Fibroblast of skin of back (primary cell): Measurements from ENCODE around the gene SLC22A5.

Source experiments
- DNase-seq: peaks from one replicate; pipeline ENCODE4 v3.0.0-alpha.2; 2013

SLC22A5 gene

DNA sequence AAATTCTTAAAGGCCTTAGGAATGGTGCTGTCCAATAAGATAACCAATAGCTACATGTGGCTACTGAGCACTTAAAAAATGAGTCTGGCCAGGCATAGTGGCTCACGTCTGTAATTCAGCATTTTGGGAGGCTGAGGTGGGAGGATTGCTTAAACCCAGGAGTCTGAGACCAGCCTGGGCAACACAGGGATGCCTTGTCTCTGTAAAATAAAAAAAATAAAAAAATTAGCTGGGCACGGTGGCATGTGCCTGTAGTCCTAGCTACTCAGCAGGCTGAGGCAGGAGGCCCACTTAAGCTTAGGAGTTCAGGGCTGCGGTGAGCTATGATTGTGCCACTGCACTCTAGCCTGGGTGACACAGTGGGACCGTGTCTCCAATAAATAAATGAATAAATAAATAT is 1.3 kb upstream of the SLC22A5 start:
- DNase-seq = no peak

DNA sequence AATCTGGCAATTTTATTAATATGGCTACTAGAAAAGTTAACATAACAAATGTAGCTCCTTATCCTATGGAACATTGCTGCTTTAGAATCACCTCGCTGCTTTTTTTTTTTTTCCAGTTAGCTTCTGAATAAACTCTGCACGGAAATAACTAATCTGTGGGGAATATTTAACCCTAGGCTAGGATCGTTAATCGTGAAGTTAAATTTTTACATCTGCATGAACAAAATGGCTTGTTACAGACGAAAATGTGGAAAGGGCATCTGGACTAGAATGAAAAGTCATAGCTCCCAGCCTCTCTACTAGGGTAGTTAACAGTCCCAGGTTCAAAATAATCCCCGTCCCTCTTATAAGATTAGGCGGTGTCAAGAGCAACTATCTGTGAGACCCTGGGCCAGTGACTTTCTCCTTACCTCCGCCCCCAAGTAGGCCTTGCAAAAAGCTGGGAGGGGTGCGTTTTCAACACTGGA is 470 bp upstream of the SLC22A5 start:
- no peak for DNase-seq

DNA sequence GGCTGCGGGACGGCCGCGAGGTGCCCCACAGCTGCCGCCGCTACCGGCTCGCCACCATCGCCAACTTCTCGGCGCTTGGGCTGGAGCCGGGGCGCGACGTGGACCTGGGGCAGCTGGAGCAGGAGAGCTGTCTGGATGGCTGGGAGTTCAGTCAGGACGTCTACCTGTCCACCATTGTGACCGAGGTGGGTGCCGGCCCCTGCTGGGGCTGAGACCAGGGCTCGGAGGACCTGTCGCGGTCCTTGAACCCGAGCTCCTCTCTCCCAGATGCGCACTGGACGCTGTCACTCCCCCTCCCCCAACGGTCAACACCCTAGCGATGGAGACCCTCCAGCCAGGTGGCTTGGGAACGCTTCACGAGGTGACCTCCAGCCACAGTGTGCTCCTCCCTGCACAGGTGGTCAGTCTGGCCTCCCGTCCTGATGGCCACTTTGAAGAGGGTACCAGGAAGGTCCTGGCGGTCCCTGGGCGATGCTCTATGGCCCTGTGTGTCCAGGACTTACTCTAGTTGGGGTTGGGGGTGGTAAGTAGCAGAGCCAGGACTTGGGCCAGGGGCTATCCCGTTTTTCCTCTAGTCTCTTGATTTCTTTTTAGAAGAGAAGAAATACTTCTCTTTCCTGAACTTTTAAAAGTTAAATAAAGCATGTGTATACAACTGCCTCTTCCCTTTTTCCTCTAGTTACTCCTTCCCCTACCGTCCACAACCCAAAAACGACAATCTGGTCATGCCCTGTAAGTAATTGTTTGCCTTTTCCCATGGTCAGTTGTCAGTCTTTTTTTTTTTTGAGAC is 866 bp downstream of the SLC22A5 start:
- DNase-seq = no peak

DNA sequence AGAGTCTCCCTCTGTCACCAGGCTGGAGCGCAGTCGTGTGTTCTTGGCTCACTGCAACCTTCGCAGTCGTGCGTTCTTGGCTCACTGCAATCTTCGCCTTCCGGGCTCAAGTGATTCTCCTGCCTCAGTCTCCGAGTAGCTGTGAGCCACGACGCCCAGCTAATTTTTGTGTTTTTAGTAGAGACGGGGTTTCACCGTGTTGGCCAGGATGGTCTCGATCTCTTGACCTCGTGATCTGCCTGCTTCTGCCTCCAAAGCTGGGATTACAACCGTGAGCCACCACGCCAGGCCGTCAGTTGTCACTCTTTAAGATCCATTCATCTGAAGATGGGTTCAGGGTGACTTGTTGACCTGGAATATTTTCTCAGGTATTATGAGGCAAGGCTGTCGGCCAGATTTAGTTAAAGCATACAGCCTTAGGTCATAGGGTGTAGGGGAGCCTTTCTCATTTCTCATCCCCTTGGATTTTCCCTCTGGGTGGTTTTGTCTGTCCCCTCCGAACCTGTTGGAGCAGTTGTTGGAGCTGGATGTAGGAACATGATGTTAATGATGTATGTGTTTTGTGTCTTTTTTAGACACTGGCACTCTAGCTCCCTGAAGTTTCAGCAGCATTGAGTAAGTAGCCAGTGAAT is 1.6 kb downstream of the SLC22A5 start:
- no peak for DNase-seq

DNA sequence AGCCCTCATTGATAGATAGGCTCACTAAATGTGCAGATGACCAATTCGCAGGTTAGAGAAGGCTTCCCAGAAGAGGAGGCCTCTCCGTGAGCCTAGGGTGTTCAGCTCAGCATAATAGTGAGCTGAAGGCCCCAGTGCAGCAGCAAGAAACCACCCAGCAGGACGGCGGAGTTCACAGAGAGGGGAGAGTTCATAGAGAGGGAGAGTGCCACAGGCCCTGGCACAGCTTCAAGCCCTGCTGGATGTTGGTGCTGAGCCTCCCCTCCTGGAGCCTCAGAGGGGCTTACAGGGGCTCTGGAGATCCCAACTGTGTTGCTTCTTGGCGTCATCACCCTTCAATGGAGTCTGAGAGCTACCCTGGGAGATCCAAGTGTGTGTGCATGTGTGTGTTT is 2.1 kb downstream of the SLC22A5 start:
- no peak for DNase-seq

DNA sequence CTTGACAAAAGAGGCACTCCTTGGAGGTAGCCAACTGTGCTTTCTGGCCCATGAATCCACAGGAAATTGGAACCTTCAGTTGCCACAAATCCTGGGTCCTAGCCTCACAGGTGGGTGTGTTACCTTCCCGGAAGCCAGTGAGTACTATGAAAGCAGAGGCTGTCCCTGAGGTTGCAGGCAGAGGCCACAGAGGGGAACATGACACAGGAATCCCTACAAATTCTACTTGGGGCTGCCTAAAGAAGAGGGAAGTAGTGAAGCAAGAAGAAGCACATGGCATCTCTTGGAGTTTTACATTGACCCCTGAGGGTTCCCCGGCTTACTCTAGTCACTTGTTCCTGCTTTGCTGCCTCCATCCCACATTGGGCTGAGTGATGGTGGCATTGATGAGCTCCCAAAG is 2.6 kb downstream of the SLC22A5 start:
- no peak for DNase-seq

DNA sequence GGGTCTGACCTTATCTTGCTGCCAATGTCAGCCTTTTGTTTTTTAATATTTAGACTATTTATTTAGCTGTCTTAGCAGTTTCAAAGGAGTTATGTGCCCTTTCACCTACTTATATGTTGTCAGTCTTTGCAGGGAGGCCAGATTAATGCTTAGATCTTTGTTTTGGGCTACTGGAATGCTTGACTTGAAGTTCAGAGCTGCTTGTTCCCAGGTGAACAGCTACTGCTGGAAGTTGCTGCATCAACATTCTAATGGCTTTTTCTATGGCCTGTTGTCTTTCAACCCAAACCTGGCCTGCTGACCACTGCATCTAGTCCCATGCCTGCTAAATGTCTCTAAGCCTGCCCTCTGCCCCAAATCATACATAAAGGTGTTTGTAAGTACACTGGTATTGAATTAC is 3.0 kb downstream of the SLC22A5 start:
- no peak for DNase-seq

DNA sequence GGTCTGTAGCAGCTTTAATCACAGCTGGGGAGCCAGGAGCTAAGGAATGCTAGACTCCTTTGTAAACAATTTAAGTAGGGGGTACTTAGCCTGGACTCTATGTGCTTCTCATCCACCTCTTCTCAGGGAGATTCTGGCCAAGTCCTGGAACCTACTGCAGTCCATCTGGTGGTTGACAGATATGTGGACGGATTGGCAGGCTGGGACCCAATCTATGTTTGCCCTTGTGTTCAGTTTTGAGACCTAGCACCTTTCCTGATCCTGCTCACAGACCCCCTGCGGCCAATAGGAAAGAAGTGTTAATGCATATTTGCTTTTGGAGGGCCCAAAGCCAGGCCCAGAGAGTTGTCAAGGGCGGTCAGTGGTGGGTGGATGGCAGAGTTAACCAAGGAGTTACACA is 6.4 kb downstream of the SLC22A5 start:
- DNase-seq = no peak

DNA sequence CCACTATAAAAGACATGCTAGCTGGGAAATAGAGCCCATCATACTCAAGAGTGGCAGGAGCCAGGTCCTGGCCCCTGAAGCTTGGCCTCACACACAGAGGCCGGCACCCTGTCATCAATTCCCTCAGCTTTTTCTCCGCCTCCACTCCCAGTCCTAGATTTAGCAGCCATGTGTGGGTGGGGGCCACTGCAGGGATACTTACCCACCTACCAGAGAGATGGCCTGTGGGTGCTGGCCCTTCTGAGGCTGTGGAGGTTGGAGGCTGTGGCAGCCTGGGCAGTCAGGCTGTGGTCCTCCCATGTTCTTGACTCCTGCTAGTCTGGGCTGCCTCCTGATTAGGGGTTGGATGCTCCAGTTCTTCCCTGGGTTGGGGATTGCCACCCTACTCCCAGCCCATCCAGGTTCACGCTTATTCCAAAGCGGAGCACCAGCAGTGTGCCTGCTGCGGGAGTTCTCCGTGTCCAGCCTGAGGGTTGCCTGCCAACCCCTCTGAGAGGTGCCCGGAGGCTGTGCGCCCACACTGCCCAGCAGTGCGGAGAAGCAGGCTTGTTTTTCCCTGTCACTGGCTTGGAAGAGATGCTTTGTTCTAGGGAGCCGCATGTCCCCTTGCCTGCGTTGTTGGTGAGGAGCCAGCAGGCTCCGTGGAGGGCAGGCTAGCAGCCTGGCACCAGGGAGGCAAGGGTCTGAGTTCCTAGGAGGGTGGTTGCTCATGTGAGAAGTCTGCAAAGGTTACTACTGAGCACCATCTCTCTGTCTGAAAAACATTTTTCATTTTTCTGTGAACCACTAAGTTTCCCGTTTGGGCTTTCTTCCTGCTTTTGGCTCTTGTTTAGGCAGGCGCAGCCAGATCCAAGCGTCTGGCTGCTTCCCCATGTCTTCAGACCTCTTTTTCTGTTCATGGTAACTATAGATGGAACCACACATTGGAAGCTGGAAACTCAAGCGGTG is 7.5 kb downstream of the SLC22A5 start:
- no peak for DNase-seq

DNA sequence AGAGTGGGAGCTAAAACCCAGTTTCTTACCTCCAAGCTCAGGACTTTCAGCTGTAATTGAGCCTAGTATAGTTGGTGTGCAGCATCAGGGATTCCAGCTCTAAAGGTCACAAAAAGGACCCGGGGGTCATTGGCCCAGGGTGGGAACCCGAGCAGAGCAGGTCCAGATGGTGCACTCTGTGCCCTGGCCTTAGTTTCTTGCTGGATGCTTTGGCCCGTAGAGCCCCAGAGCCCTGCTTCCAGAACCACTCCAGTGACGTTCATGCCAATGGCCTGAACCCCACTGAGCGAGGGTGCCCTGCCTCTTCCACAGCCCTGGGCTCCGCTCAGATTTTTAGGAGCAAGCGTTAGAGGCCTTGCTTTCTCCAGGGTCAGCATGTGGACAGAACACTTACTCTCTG is 8.2 kb downstream of the SLC22A5 start:
- DNase-seq = no peak

DNA sequence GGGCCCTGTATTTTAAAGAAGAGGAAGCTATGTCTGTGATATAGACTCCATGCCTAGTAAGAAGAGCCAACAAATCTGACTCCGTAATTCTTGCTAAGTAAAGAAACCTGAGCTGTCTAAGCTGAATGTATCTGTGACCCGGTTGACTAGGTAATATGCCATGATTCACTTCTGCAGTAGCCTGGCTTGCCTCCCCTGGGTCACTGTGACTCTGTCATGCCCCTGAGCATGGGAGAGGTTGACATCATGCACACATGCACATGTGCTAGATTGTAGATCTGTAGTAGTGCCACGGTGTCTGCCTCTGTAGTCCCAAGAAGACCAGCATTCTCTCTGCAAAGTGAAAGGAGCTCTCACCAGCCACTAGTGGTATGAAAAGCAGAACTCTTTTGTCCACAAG is 9.1 kb downstream of the SLC22A5 start:
- DNase-seq = no peak

DNA sequence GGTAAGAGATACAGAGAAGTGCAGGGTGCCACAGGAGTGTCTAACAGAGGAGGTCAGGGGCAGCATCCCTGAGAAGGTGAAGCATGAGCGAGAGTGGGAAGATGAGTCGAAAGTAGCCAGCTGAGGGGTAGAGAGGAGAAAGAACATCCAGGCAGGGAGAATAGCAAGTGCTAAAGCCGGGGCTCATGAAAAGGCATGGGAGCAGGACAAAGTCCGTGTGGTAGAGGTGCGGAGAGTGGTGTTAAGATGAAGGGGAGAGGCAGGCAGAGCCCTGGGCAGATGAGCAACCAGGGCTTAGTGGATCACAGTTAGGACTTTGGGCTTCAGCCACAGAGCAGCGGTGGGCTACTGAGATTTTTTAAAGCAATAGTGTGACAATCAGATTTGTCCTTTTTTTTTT is 10.5 kb downstream of the SLC22A5 start:
- DNase-seq = no peak

DNA sequence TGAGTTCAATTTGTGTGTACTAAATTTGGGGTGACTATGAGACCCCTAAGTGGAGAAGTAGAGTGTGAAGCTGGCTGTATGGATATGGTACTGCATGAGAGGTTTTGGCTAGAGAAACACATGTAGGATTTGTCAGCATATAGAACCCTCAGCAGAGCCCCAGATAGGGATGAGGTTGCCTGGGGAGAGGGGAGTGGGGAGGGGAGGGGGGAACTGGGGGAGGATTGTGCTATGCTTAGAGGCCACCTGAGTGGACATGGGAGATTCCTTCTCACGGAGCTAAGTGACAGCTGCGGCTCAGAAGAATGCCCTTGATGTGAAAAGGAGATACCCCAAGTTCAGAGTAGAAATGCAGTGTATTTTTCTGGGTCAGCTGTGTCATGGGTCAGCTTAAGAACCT is 11.2 kb downstream of the SLC22A5 start:
- DNase-seq = no peak

DNA sequence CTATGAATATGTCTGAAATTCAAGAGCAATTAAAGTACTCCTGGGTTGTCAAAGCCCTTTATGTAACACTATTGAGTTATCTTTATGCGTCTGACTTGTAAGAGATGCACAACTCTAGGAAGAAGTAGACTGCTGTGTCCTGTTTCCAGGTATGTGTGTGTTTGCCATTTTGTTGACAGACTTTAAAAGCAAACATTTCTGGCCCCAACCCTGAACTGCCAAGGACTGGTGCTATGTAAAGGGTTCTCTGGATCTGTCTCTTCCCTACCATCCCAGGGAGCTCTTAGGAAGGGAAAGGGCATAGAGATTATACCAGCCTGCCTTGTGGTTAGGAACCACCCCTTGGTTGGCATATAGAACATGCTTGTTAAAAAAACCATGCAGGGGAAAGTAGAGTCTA is 12.1 kb downstream of the SLC22A5 start:
- DNase-seq = no peak

DNA sequence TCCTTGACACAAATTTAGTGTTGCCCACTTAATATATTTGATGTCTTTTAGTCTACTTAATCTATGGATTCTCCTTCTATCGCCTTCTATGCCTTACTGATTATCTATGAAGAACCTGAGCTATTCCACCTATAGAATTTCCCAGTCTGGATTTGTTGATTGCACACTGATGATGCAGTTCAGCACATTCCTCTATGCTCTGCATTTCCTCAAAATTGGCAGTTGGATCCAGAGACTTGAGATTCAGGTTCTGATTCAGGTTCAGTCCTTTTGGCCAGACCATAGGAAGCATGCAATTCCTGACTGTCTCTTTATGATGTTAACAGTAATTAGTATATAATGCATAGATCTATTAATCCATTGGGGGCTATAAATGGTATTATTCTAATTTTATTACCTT is 13.8 kb downstream of the SLC22A5 start:
- no peak for DNase-seq

DNA sequence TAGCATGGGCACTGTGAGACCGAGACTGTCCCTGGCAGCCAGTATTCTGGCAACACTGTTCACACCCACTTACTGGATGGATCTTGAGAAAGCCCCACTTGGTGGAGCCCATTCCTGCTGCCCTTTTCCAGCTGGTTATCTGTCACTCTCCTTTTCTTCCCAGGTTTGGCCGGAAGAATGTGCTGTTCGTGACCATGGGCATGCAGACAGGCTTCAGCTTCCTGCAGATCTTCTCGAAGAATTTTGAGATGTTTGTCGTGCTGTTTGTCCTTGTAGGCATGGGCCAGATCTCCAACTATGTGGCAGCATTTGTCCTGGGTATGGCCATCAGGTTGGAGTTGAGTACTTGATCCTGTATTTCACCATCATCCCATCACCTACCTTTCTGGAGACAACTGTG is 14.5 kb downstream of the SLC22A5 start:
- no peak for DNase-seq

DNA sequence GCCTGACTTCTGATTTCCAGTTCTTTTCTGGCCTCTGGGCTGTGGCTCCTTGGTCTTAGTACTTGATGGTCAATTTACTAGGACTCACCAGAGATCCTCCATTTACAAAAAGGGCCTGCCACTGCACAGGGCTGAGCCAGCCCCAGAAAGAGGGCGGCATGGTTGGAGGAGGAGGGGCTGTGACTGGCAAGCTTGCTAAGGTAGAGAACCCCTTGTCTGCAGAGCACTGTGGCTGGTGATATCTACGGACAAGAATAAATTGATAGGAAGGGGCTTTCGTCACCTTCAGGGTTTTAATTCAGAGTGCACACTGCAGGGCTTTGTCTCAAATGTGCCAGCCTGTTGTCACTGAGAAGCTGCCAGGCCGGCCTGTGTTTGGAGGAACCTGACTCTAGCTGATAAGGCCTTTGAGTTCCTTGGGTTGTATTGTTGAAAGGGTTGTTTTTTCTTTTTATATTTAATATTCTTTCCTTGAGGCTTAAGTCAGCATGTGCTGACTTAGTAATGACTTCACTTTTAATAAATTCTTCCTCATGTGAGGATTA is 15.1 kb downstream of the SLC22A5 start:
- DNase-seq = no peak

DNA sequence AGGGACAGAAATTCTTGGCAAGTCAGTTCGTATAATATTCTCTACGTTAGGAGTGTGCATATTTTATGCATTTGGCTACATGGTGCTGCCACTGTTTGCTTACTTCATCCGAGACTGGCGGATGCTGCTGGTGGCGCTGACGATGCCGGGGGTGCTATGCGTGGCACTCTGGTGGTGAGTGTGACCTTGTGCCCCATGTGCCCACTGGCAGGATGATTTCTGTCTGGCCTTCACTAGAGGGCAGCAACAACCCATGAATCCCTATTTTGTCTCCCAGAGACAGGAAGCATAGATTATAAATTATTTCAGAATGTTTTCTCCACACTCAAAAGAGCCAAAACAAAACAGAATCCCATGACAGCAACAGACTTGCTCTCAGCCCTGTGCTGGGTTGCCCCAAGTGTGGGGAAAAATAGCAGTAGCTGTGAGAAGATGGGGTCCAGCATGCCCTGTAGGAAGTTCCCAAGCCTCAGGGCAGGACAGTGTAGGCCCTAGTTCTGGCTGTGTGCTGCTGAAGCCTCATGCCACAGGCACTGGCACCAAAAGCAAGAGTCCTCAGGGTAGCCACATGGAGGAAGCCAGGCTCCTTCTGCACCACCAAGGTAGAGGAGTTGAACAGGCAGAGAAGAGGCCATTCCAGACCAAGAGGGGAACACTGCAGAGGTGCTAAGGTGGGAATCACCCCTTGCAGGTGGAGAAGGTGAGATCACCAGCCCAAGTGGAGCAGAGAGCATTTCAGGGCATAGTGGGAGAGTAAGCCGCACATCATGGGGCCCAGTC is 16.0 kb downstream of the SLC22A5 start:
- DNase-seq = peak; percentile 75

DNA sequence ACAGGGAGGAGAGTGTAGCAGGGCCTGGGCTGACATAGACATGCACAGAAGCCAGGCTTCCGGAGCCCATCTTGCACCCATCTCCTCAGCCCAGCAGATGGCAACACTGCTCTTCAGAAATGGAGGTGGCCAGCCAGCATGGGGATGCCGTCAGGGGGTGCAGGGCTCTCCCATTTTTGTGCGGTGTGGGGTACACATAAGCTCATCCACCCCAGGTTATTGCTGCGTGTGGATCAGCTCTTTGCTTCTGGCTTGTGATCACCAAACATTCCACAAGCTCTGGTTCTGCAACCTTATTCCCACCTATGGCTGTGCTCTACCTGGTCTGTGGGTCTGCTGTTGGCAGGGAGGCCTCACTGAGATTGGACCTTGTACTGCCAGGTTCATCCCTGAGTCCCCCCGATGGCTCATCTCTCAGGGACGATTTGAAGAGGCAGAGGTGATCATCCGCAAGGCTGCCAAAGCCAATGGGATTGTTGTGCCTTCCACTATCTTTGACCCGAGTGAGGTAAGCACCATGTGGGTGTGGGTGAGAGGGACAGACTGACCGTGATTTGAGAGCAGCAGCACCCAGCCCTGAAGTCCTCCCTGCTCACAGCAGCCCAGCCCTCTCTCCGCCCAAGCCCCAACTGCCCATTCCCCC is 17.3 kb downstream of the SLC22A5 start:
- DNase-seq = peak; percentile 72

DNA sequence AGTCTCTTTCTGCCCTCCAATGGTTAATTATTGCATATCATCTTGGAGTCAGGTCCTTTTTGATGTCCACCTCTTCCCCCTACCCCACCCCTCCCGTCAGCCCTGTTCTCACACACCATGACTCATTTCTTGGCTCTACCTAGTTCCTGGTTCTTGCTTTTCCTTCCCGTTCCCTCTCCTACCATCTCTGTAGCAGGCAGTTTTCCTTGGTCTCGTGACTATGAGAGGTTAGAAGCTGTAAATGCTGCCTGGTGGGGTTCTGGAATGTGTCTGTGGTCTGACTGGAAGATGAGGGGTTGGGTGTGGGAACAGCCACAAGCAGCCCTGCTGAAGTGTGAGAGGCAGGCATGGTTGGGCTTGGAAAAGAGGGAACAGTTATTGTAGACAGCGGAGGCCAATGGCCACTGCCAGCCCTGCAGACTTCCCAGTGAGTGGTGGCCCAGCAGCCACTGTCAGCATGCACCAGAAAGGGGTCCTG is 18.2 kb downstream of the SLC22A5 start:
- peak; percentile 99 for DNase-seq

DNA sequence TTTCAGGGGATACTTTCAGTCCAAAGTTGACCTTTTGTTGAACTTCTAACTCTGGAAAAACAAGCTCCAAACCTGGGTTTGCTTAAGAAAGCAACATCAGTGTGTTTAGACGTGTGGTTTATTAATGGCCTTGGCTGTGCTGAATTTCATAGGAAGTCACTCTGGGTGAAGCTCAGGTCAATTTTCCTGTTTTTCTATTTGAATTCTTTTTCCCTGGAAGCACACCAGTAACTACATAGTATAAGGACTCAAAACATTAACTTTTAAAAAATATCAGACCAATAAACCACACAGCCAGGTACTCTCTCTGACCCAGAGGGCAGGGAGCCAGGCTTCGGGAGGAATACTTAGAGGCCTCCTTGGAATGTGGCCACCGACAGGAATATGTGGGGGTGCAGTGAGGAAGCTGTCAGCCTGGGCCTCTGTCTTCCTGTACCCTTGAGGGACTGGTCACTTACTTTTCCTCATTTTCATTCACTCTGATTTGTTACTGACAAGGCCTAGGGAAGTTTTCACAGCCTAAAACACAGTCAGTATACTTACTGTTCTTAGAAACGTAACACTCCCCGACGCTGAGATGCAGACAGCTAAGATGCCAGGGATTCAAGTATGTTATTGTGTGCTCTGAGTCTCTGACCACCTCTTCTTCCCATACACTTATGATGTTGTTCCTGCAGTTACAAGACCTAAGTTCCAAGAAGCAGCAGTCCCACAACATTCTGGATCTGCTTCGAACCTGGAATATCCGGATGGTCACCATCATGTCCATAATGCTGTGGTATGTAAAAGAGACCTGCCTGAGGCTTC is 18.9 kb downstream of the SLC22A5 start:
- DNase-seq = peak; percentile 58
